K562 (cell line): Measurements from ENCODE around the gene DDX39A. TPM values are rescaled to one million over a fixed set of nuclear protein-coding genes. Genes with fewer than 3 reads are reported as not detected.
A peak's percentile ranks its signal among the peaks of the same experiment; 100 is the strongest.

ENCODE experiments used
- BMI1 ChIP-seq: fragments of 150-350 bp; IDR thresholded peaks from 2 replicates; pipeline ENCODE4 v1.6.1; 2014; ENCODE audit warnings: low read length
- E2F4 ChIP-seq: sonication (generic); formaldehyde crosslinking; IDR thresholded peaks from 2 replicates; pipeline ENCODE4 v1.8.0; 2022; ENCODE audit warnings: mild to moderate bottlenecking, low read depth, missing genetic modification reagents
- FOXA3 ChIP-seq, 2 experiments: fragments of 450-650 bp in 1 of 2; sonication (generic) in 1 of 2; formaldehyde crosslinking; IDR thresholded peaks in 1 of 2; conservative IDR thresholded peaks in 1 of 2; 2 replicates each; pipeline versions ENCODE4 v1.4.0 to v1.8.0; 2020 to 2022; ENCODE audit warnings: mild to moderate bottlenecking in 2 of 2, missing genetic modification reagents in 1 of 2
- GABPB1 ChIP-seq: sonication (generic); formaldehyde crosslinking; IDR thresholded peaks from 2 replicates; pipeline ENCODE4 v1.8.0; 2022; ENCODE audit warnings: mild to moderate bottlenecking, missing genetic modification reagents
- GATA2 ChIP-seq: sonication (generic); formaldehyde crosslinking; IDR thresholded peaks from 2 replicates; pipeline ENCODE4 v1.4.0; 2020; ENCODE audit warnings: mild to moderate bottlenecking, missing genetic modification reagents
- HDAC3 ChIP-seq: fragments of 450-650 bp; IDR thresholded peaks from 2 replicates; pipeline ENCODE4 v1.6.1; 2018; ENCODE audit warnings: borderline replicate concordance, mild to moderate bottlenecking, moderate library complexity; ENCODE audit not compliant: partially characterized antibody
- HINFP ChIP-seq: fragments of 450-650 bp; conservative IDR thresholded peaks from 2 replicates; pipeline ENCODE4 v1.6.1; 2016; ENCODE audit warnings: missing genetic modification characterization, low read depth, mild to moderate bottlenecking, control low read depth, missing compliant biosample characterization
- MLX ChIP-seq, 2 experiments: fragments of 450-650 bp in 1 of 2; sonication (generic) in 1 of 2; formaldehyde crosslinking; conservative IDR thresholded peaks; 2 replicates each; pipeline versions ENCODE4 v1.4.0 to v1.8.1; 2020 to 2022; ENCODE audit warnings: mild to moderate bottlenecking in 1 of 2, missing genetic modification reagents in 1 of 2
- NCOA2 ChIP-seq, 2 experiments: fragments of 450-650 bp; IDR thresholded peaks; 2 replicates each; pipeline ENCODE4 v1.6.1; 2018; ENCODE audit warnings: mild to moderate bottlenecking in 2 of 2, moderate library complexity in 1 of 2; ENCODE audit not compliant: partially characterized antibody in 2 of 2
- NCOA6 ChIP-seq: fragments of 450-650 bp; IDR thresholded peaks from 2 replicates; pipeline ENCODE4 v1.6.1; 2017; ENCODE audit warnings: mild to moderate bottlenecking
- NFYB ChIP-seq: IDR thresholded peaks from 2 replicates; pipeline ENCODE4 v1.6.1; 2011; ENCODE audit warnings: mild to moderate bottlenecking, moderate library complexity; ENCODE audit not compliant: insufficient read length; ENCODE audit errors: extremely low read depth
- NUFIP1 ChIP-seq: fragments of 450-650 bp; IDR thresholded peaks from 2 replicates; pipeline ENCODE4 v1.6.1; 2018; ENCODE audit not compliant: partially characterized antibody
- RUNX1 ChIP-seq: sonication (generic); IDR thresholded peaks from 2 replicates; pipeline ENCODE4 v1.6.1; 2016; ENCODE audit warnings: antibody characterized with exemption, low read depth
- SRSF1 ChIP-seq: fragments of 200-400 bp; formaldehyde crosslinking; IDR thresholded peaks from 2 replicates; pipeline ENCODE4 v1.6.1; 2017; ENCODE audit warnings: mild to moderate bottlenecking, low read depth, low read length, moderate library complexity
- TAF9B ChIP-seq: fragments of 450-650 bp; IDR thresholded peaks from 2 replicates; pipeline ENCODE4 v1.6.1; 2018; ENCODE audit warnings: mild to moderate bottlenecking; ENCODE audit not compliant: partially characterized antibody
- U2AF2 ChIP-seq: fragments of 200-400 bp; formaldehyde crosslinking; optimal IDR thresholded peaks from 2 replicates; pipeline ENCODE3; 2017; ENCODE audit warnings: low read depth, mild to moderate bottlenecking, low read length
- ZBTB12 ChIP-seq: fragments of 250-450 bp; sonication (Bioruptor Pico); IDR thresholded peaks from 2 replicates; pipeline ENCODE4 v1.4.0; 2020
- ZBTB2 ChIP-seq: fragments of 450-650 bp; IDR thresholded peaks from 2 replicates; pipeline ENCODE4 v1.6.1; 2016; ENCODE audit warnings: antibody characterized with exemption
- ZBTB34 ChIP-seq: fragments of 250-450 bp; sonication (Bioruptor Pico); IDR thresholded peaks from 2 replicates; pipeline ENCODE4 v1.8.0; 2021; ENCODE audit warnings: mild to moderate bottlenecking, moderate library complexity
- ZNF57 ChIP-seq: fragments of 450-650 bp; formaldehyde crosslinking; IDR thresholded peaks from 2 replicates; pipeline ENCODE4 v1.4.0; 2020; ENCODE audit warnings: mild to moderate bottlenecking, moderate library complexity
- ZNF668 ChIP-seq: fragments of 250-450 bp; sonication (Bioruptor Pico); IDR thresholded peaks from 2 replicates; pipeline ENCODE4 v1.8.0; 2022; ENCODE audit warnings: mild to moderate bottlenecking, inconsistent platforms
- polyA plus RNA-seq, 8 experiments: library from polyadenylated mRNA; depleted of rRNA in 4 of 8; stranded (reverse) in 5 of 8; unstranded in 3 of 8; fragments of >200 nt; fragmentation: Nextera tagmentation in 2 of 8; fragmentation: Illumina TruSeq in 1 of 8; extraction: Ambion mirVana in 2 of 8; extraction: Trizol in 1 of 8; gene quantifications; 2 replicates each; pipeline versions ENCODE4 v1.2.1 to v1.2.3, GENCODE V29; 2011 to 2014; ENCODE audit warnings: inconsistent platforms in 1 of 8, missing spikeins in 1 of 8
- total RNA-seq, 7 experiments: library from RNA; depleted of rRNA in 6 of 7; stranded (reverse); fragments of >200 nt in 6 of 7; fragmentation: Illumina TruSeq in 2 of 7; extraction: Trizol in 2 of 7; gene quantifications; 2 replicates each; pipeline versions ENCODE4 v1.2.1 to v1.2.3, GENCODE V29; 2011 to 2021; ENCODE audit warnings: low replicate concordance in 1 of 7

The DDX39A gene
- total and polyA plus RNA-seq, 9 of the 15 experiments (the other 6 are each of a cell fraction or from before 2014, with no cell fraction given), result 90.3 to 250 (median 188) TPM

GRCh38 chr19:14391156-14391821, 27.9 kb downstream of the DDX39A start (continued):
- TF ChIP-seq U2AF2 (no peak), NCOA6 (no peak), ZNF668 (no peak), NFYB (no peak), ZBTB12 (peak; percentile 77), RUNX1 (peak; percentile 84; the same call in 1 of the 2 replicates), ZBTB2 (peak; percentile 43; the same call in 1 of the 2 replicates), ZBTB34 (CRISPR knock-in tag) (no peak), ZNF57 (CRISPR knock-in tag) (no peak), GABPB1 (CRISPR knock-in tag) (no peak; the same call in 1 of the 2 replicates), SRSF1 (no peak), HINFP (tag) (no peak), E2F4 (CRISPR knock-in tag) (no peak), BMI1 (no peak), FOXA3 (CRISPR knock-in tag; conservative IDR thresholded peaks at IDR 0.05 in 1 of 2, IDR thresholded peaks at IDR 0.05 in 1 of 2) (no peak), NUFIP1 (no peak), TAF9B (no peak), NCOA2 (IDR thresholded peaks at IDR 0.05; ENCODE audit: partially characterized antibody in 2 of 2) (no peak), MLX (CRISPR knock-in tag; conservative IDR thresholded peaks at IDR 0.05) (no peak), GATA2 (CRISPR knock-in tag) (peak; percentile 94), HDAC3 (peak; percentile 64)
